ENCODE measurements around the gene PHF2. TPM values are rescaled to one million over a fixed set of nuclear protein-coding genes. Genes with fewer than 3 reads are reported as not detected.

Gene PHF2
- total RNA-seq, 1 experiment from 2014 or later = 18.9 TPM

GRCh38 chr9:93577975-93578682, 1.7 kb downstream of the PHF2 start:
- TF ChIP-seq, protein P1, sequence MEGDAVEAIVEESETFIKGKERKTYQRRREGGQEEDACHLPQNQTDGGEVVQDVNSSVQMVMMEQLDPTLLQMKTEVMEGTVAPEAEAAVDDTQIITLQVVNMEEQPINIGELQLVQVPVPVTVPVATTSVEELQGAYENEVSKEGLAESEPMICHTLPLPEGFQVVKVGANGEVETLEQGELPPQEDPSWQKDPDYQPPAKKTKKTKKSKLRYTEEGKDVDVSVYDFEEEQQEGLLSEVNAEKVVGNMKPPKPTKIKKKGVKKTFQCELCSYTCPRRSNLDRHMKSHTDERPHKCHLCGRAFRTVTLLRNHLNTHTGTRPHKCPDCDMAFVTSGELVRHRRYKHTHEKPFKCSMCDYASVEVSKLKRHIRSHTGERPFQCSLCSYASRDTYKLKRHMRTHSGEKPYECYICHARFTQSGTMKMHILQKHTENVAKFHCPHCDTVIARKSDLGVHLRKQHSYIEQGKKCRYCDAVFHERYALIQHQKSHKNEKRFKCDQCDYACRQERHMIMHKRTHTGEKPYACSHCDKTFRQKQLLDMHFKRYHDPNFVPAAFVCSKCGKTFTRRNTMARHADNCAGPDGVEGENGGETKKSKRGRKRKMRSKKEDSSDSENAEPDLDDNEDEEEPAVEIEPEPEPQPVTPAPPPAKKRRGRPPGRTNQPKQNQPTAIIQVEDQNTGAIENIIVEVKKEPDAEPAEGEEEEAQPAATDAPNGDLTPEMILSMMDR (IDR thresholded peaks at IDR 0.05; ENCODE audit: unreplicated experiment) = no peak
- CTCF ChIA-PET = interaction anchor here (0.7 to 0.8 kb wide), 2 partner anchors 12 to 275 kb away, joined by 4 read pairs; no protein-coding TSS in a partner anchor
- H3K27me3 Mint-ChIP-seq (ENCODE audit: insufficient read depth, unreplicated experiment) = no peaks in the 10 kb centered on the region
- peak overlapping the region; percentile 89 for H3K27ac Mint-ChIP-seq (ENCODE audit: low read depth, unreplicated experiment)
- intact Hi-C loops (cut with micrococcal nuclease) = no loop called here
- BruUV-seq (replicated peaks) = no TSS peak
- peak overlapping the region; percentile 74 for H3K4me3 Mint-ChIP-seq (ENCODE audit: unreplicated experiment)
- H3K4me1 Mint-ChIP-seq (ENCODE audit: insufficient read depth, unreplicated experiment) = peaks cover 20% of the 10 kb centered on the region
- peaks cover 6% of the 10 kb centered on the region for H3K9me3 Mint-ChIP-seq (ENCODE audit: unreplicated experiment)
- no peak for DNase-seq (ENCODE audit: unreplicated experiment)
- POLR2A ChIA-PET = interaction anchor here (0.8 to 1.1 kb wide), 2 partner anchors 12 to 125 kb away, joined by 3 read pairs; partner anchors contain the start of gene FAM120AOS
- no peaks in the 10 kb centered on the region for H3K36me3 Mint-ChIP-seq (ENCODE audit: insufficient read depth, unreplicated experiment)

DNA sequence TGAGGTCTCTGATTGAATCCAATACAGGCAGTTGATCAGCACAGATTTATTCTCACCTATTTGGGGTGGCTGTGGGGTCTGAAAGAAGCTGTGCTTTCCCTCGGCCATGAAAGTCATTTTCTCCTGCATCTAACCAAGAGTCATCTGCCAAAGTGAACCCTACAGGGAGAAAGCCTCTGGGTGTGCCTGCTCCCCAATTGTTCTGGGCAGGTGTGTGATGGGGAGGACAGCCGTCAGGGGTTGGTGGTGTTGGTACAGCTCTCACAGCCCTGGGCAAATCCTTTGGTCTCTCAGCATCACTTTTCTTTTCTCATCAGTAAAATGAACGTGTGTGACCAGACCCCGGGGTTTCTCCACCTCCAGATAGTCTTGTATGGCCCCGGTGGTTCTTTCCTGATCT, 2.5 kb downstream of the PHF2 start:
- Mint-ChIP-seq H3K4me3 (ENCODE audit: unreplicated experiment) (no peak overlapping the region), H3K27me3 (ENCODE audit: insufficient read depth, unreplicated experiment) (no peaks in the 10 kb centered on the region), H3K9me3 (ENCODE audit: unreplicated experiment) (peaks cover 7% of the 10 kb centered on the region), H3K27ac (ENCODE audit: low read depth, unreplicated experiment) (peak overlapping the region; percentile 73), H3K36me3 (ENCODE audit: insufficient read depth, unreplicated experiment) (no peaks in the 10 kb centered on the region), H3K4me1 (ENCODE audit: insufficient read depth, unreplicated experiment) (peaks cover 20% of the 10 kb centered on the region)
- DNase-seq (ENCODE audit: unreplicated experiment) = no peak
- ChIA-PET CTCF (interaction anchor here (0.7 to 0.8 kb wide), 2 partner anchors 13 to 276 kb away, joined by 4 read pairs; no protein-coding TSS in a partner anchor), POLR2A (interaction anchor here (0.8 kb wide), 1 partner anchor 125 kb away, joined by 3 read pairs; the partner anchor contains the start of gene FAM120AOS)
- intact Hi-C loops (cut with micrococcal nuclease) = no loop called here
- TF ChIP-seq, protein P1 (IDR thresholded peaks at IDR 0.05; ENCODE audit: unreplicated experiment) = no peak
- no TSS peak for BruUV-seq (replicated peaks)

GRCh38 chr9:93579711-93580516, 3.5 kb downstream of the PHF2 start:
- no peaks in the 10 kb centered on the region for H3K27me3 Mint-ChIP-seq (ENCODE audit: insufficient read depth, unreplicated experiment)
- peaks cover 18% of the 10 kb centered on the region for H3K4me1 Mint-ChIP-seq (ENCODE audit: insufficient read depth, unreplicated experiment)
- ChIA-PET CTCF (interaction anchor here (0.6 to 2.7 kb wide), 3 partner anchors 9 to 382 kb away, joined by 3 to 8 read pairs (median 4); no protein-coding TSS in a partner anchor), POLR2A (no interaction called here)
- intact Hi-C loops (cut with micrococcal nuclease) = no loop called here
- H3K36me3 Mint-ChIP-seq (ENCODE audit: insufficient read depth, unreplicated experiment) = no peaks in the 10 kb centered on the region
- peaks cover 7% of the 10 kb centered on the region for H3K9me3 Mint-ChIP-seq (ENCODE audit: unreplicated experiment)
- H3K27ac Mint-ChIP-seq (ENCODE audit: low read depth, unreplicated experiment) = peak overlapping the region; percentile 73
- no TSS peak for BruUV-seq (replicated peaks)
- no peak for DNase-seq (ENCODE audit: unreplicated experiment)
- TF ChIP-seq, protein P1 (IDR thresholded peaks at IDR 0.05; ENCODE audit: unreplicated experiment) = no peak
- H3K4me3 Mint-ChIP-seq (ENCODE audit: unreplicated experiment) = peak overlapping the region; percentile 8

Data from MCF 10A (cell line).